Liver (tissue), 9 donors: ENCODE data around the gene FANK1. TPM values are rescaled to one million over a fixed set of nuclear protein-coding genes. Genes with fewer than 3 reads are reported as not detected.

Experiments used
- DNase-seq: peaks from one replicate; pipeline ENCODE4 v3.0.0-alpha.2; 2017; ENCODE audit warnings: low spot score
- H3K27ac ChIP-seq, 2 donors: one replicate each; pipeline ENCODE4 v1.7.0; 2013; ENCODE audit warnings: inconsistent platforms in 2 of 2, low read length in 2 of 2, control low read depth in 1 of 2, low read depth in 1 of 2, mild to moderate bottlenecking in 1 of 2
- H3K27me3 ChIP-seq, 4 donors: one replicate each; pipeline versions ENCODE4 v1.6.1 to v1.7.0; 2013; ENCODE audit warnings: low read length in 3 of 4, inconsistent platforms in 1 of 4, mild to moderate bottlenecking in 1 of 4, moderate library complexity in 1 of 4; ENCODE audit not compliant: control insufficient read depth in 4 of 4, insufficient read depth in 4 of 4
- H3K36me3 ChIP-seq, 4 donors: one replicate each; pipeline versions ENCODE4 v1.6.1 to v1.7.0; 2013; ENCODE audit warnings: low read length in 3 of 4, mild to moderate bottlenecking in 3 of 4, low read depth in 1 of 4, moderate library complexity in 1 of 4; ENCODE audit not compliant: control insufficient read depth in 4 of 4, insufficient read depth in 3 of 4
- H3K4me1 ChIP-seq, 4 donors: one replicate each; pipeline versions ENCODE4 v1.6.1 to v1.7.0; 2013; ENCODE audit warnings: low read length in 3 of 4, mild to moderate bottlenecking in 3 of 4, moderate library complexity in 1 of 4; ENCODE audit not compliant: control insufficient read depth in 4 of 4, insufficient read depth in 4 of 4
- H3K4me3 ChIP-seq, 3 donors: one replicate each; pipeline versions ENCODE4 v1.6.1 to v1.7.0; 2013; ENCODE audit warnings: low read length in 3 of 3, control low read depth in 1 of 3, low read depth in 1 of 3, mild to moderate bottlenecking in 1 of 3
- H3K9ac ChIP-seq, 2 donors: one replicate each; pipeline ENCODE4 v1.7.0; 2013; ENCODE audit warnings: low read length in 2 of 2, mild to moderate bottlenecking in 2 of 2, moderate library complexity in 2 of 2, control low read depth in 1 of 2, low read depth in 1 of 2
- H3K9me3 ChIP-seq, 4 donors: one replicate each; pipeline versions ENCODE4 v1.6.1 to v1.7.0; 2013; ENCODE audit warnings: low read length in 3 of 4; ENCODE audit not compliant: control insufficient read depth in 4 of 4
- EGR1 ChIP-seq, 2 donors: IDR thresholded peaks; 2 replicates each; pipeline ENCODE4 v1.6.1; 2016 to 2018; ENCODE audit warnings: antibody characterized with exemption in 2 of 2, low read depth in 2 of 2
- FOXA1 ChIP-seq: IDR thresholded peaks from 2 replicates; pipeline ENCODE4 v1.6.1; 2016; ENCODE audit warnings: antibody characterized with exemption
- FOXA2 ChIP-seq: IDR thresholded peaks from 2 replicates; pipeline ENCODE4 v1.6.1; 2016; ENCODE audit warnings: antibody characterized with exemption
- GABPA ChIP-seq, 2 donors: IDR thresholded peaks in 1 of 2; conservative IDR thresholded peaks in 1 of 2; 2 replicates each; pipeline ENCODE4 v1.6.1; 2016; ENCODE audit warnings: antibody characterized with exemption in 2 of 2, mild to moderate bottlenecking in 1 of 2, moderate library complexity in 1 of 2
- HNF4A ChIP-seq, 2 donors: conservative IDR thresholded peaks; 2 replicates each; pipeline ENCODE4 v1.6.1; 2016; ENCODE audit warnings: antibody characterized with exemption in 2 of 2, mild to moderate bottlenecking in 2 of 2
- HNF4G ChIP-seq: IDR thresholded peaks from 2 replicates; pipeline ENCODE4 v1.6.1; 2016; ENCODE audit warnings: antibody characterized with exemption
- JUND ChIP-seq, 2 donors: IDR thresholded peaks; 2 replicates each; pipeline ENCODE4 v1.6.1; 2016; ENCODE audit warnings: antibody characterized with exemption in 2 of 2
- NR2F2 ChIP-seq: IDR thresholded peaks from 2 replicates; pipeline ENCODE4 v1.6.1; 2016; ENCODE audit warnings: antibody characterized with exemption
- RAD21 ChIP-seq, 2 donors: IDR thresholded peaks; 2 replicates each; pipeline ENCODE4 v1.6.1; 2016; ENCODE audit warnings: antibody characterized with exemption in 2 of 2, mild to moderate bottlenecking in 2 of 2
- RXRA ChIP-seq, 2 donors: IDR thresholded peaks; 2 replicates each; pipeline ENCODE4 v1.6.1; 2017 to 2018; ENCODE audit warnings: antibody characterized with exemption in 2 of 2, mild to moderate bottlenecking in 1 of 2
- SP1 ChIP-seq: IDR thresholded peaks from 2 replicates; pipeline ENCODE4 v1.6.1; 2018; ENCODE audit warnings: antibody characterized with exemption, mild to moderate bottlenecking
- TAF1 ChIP-seq: conservative IDR thresholded peaks from 2 replicates; pipeline ENCODE4 v1.6.1; 2016; ENCODE audit warnings: antibody characterized with exemption, mild to moderate bottlenecking
- YY1 ChIP-seq: IDR thresholded peaks from 2 replicates; pipeline ENCODE4 v1.6.1; 2016; ENCODE audit warnings: antibody characterized with exemption, mild to moderate bottlenecking
- WGBS: extraction: QIAGEN DNeasy Blood & Tissue Kit; methylation state at CpG from one replicate; pipeline ENCODE4 v1.1.7; 2013; 5-methylcytosine and 5-hydroxymethylcytosine counted together
- polyA plus RNA-seq, 2 donors: library from polyadenylated mRNA; stranded (reverse) in 1 of 2; unstranded in 1 of 2; fragments of 200-250 nt in 1 of 2; fragments of >200 nt in 1 of 2; fragmentation: Nextera tagmentation in 1 of 2; extraction: Ambion mirVana in 1 of 2; gene quantifications; one replicate each; pipeline versions ENCODE4 v1.2.1 to v1.2.3, GENCODE V29; 2013 to 2015
- total RNA-seq, 2 donors: library from RNA; depleted of rRNA; stranded (reverse); fragments of >200 nt; gene quantifications; one replicate each; pipeline ENCODE4 v1.2.3, GENCODE V29; 2014
- TF ChIP-seq, protein P1 (sequence below): IDR thresholded peaks from 2 replicates; pipeline ENCODE4 v1.6.1; 2016; ENCODE audit warnings: antibody characterized with exemption, mild to moderate bottlenecking
- TF ChIP-seq, protein P2 (sequence below): IDR thresholded peaks from 2 replicates; pipeline ENCODE4 v1.6.1; 2016; ENCODE audit warnings: antibody characterized with exemption
- TF ChIP-seq, protein P3 (sequence below): fragments of 150-350 bp; IDR thresholded peaks from 2 replicates; pipeline ENCODE4 v1.5.1; 2017; ENCODE audit warnings: improper control_type of control experiment, low read depth, low read length; ENCODE audit not compliant: missing input control
- TF ChIP-seq, protein P4 (sequence below): IDR thresholded peaks from 2 replicates; pipeline ENCODE4 v1.6.1; 2016; ENCODE audit warnings: antibody characterized with exemption
- TF ChIP-seq, protein P5 (sequence below): IDR thresholded peaks from 2 replicates; pipeline ENCODE4 v1.6.1; 2016; ENCODE audit warnings: antibody characterized with exemption
- donor health status: healthy.
- donor health status: healthy.
- donor health status: healthy.
- donor health status: healthy.
- donor health status: healthy.

The FANK1 gene
- total and polyA plus RNA-seq, 4 donors = 0.28 TPM; not detected in 3

DNA sequence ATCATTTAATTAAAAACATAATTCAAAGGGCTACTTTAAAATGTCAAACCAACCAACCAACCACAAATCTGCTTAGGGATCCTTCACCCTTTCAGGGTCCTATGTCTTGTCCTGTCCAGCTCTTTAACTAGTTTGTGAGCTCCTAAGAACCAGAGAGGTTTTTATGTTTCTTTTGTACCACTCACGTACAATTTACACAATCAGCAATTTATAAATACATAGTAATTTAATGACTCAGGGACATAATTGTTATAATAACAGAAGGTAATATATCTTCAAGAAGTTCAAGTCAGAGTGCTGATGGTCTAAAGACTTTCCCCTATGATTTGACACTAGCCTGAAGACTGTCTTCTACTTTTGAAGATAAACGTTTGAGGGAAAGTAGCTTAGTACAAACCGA lies 31.2 kb upstream of the FANK1 start:
- Histone ChIP-seq H3K4me1 (no peaks in the 10 kb centered on the region), H3K9ac (no peak overlapping the region), H3K36me3 (peaks cover 4 to 17% (median 13%) of the 10 kb centered on the region in 4 donors), H3K27me3 (no peaks in the 10 kb centered on the region), H3K4me3 (no peak overlapping the region), H3K9me3 (no peaks in the 10 kb centered on the region), H3K27ac (no peak overlapping the region)
- 95% methylated on average over 3 of the region's 3 CpGs for WGBS
- DNase-seq = no peak
- TF ChIP-seq FOXA2 = no peak
- no peak for TF ChIP-seq RAD21 (IDR thresholded peaks at IDR 0.05)
- TF ChIP-seq, protein P1, sequence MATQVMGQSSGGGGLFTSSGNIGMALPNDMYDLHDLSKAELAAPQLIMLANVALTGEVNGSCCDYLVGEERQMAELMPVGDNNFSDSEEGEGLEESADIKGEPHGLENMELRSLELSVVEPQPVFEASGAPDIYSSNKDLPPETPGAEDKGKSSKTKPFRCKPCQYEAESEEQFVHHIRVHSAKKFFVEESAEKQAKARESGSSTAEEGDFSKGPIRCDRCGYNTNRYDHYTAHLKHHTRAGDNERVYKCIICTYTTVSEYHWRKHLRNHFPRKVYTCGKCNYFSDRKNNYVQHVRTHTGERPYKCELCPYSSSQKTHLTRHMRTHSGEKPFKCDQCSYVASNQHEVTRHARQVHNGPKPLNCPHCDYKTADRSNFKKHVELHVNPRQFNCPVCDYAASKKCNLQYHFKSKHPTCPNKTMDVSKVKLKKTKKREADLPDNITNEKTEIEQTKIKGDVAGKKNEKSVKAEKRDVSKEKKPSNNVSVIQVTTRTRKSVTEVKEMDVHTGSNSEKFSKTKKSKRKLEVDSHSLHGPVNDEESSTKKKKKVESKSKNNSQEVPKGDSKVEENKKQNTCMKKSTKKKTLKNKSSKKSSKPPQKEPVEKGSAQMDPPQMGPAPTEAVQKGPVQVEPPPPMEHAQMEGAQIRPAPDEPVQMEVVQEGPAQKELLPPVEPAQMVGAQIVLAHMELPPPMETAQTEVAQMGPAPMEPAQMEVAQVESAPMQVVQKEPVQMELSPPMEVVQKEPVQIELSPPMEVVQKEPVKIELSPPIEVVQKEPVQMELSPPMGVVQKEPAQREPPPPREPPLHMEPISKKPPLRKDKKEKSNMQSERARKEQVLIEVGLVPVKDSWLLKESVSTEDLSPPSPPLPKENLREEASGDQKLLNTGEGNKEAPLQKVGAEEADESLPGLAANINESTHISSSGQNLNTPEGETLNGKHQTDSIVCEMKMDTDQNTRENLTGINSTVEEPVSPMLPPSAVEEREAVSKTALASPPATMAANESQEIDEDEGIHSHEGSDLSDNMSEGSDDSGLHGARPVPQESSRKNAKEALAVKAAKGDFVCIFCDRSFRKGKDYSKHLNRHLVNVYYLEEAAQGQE = no peak
- TF ChIP-seq, protein P2, sequence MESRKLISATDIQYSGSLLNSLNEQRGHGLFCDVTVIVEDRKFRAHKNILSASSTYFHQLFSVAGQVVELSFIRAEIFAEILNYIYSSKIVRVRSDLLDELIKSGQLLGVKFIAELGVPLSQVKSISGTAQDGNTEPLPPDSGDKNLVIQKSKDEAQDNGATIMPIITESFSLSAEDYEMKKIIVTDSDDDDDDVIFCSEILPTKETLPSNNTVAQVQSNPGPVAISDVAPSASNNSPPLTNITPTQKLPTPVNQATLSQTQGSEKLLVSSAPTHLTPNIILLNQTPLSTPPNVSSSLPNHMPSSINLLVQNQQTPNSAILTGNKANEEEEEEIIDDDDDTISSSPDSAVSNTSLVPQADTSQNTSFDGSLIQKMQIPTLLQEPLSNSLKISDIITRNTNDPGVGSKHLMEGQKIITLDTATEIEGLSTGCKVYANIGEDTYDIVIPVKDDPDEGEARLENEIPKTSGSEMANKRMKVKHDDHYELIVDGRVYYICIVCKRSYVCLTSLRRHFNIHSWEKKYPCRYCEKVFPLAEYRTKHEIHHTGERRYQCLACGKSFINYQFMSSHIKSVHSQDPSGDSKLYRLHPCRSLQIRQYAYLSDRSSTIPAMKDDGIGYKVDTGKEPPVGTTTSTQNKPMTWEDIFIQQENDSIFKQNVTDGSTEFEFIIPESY = no peak
- no peak for TF ChIP-seq RXRA (IDR thresholded peaks at IDR 0.05)
- no peak for TF ChIP-seq JUND (IDR thresholded peaks at IDR 0.05)
- no peak for TF ChIP-seq HNF4G
- no peak for TF ChIP-seq FOXA1
- TF ChIP-seq, protein P3, sequence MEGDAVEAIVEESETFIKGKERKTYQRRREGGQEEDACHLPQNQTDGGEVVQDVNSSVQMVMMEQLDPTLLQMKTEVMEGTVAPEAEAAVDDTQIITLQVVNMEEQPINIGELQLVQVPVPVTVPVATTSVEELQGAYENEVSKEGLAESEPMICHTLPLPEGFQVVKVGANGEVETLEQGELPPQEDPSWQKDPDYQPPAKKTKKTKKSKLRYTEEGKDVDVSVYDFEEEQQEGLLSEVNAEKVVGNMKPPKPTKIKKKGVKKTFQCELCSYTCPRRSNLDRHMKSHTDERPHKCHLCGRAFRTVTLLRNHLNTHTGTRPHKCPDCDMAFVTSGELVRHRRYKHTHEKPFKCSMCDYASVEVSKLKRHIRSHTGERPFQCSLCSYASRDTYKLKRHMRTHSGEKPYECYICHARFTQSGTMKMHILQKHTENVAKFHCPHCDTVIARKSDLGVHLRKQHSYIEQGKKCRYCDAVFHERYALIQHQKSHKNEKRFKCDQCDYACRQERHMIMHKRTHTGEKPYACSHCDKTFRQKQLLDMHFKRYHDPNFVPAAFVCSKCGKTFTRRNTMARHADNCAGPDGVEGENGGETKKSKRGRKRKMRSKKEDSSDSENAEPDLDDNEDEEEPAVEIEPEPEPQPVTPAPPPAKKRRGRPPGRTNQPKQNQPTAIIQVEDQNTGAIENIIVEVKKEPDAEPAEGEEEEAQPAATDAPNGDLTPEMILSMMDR = no peak
- TF ChIP-seq GABPA (IDR thresholded peaks at IDR 0.05 in 1 of 2, conservative IDR thresholded peaks at IDR 0.05 in 1 of 2) = no peak
- TF ChIP-seq, protein P4, sequence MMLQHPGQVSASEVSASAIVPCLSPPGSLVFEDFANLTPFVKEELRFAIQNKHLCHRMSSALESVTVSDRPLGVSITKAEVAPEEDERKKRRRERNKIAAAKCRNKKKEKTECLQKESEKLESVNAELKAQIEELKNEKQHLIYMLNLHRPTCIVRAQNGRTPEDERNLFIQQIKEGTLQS = no peak
- no peak for TF ChIP-seq TAF1
- TF ChIP-seq NR2F2 = no peak
- no peak for TF ChIP-seq HNF4A (conservative IDR thresholded peaks at IDR 0.05)
- no peak for TF ChIP-seq SP1
- TF ChIP-seq EGR1 (IDR thresholded peaks at IDR 0.05; ENCODE audit: low read depth in 2 of 2) = no peak

DNA sequence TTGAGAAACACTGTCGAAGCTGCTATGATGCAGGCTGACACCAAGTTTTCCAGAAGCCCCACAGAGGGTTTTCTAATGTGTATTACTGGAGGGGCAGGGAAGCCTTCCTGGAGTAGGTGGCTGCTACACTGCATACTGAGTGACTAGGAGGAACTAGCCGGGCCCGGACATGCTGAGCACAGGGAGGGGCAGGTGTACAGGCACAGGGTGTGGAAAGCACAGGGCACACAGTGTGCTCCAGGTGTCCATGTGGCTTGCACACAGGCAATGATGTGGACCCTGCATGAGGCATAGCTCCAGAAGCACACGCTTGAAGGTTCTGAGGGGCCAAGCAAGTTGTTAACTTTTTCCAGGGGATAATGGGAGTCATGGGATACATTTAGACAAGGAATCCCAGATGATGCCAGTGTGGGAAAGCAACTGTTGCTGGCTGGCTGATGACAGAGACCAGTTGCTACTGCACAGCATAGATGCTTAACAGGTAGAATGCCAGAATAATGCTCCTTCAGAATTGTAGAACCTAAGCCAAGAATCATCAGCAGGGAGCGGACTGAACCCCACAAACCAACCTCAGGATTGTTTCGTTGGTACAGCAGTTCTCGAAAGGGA lies 29.8 kb upstream of the FANK1 start:
- Histone ChIP-seq H3K27ac (no peak overlapping the region), H3K4me1 (no peaks in the 10 kb centered on the region), H3K4me3 (no peak overlapping the region), H3K27me3 (no peaks in the 10 kb centered on the region), H3K9ac (no peak overlapping the region), H3K9me3 (no peaks in the 10 kb centered on the region), H3K36me3 (peaks cover 4 to 17% (median 13%) of the 10 kb centered on the region in 4 donors)
- WGBS = 96% methylated on average over 7 of the region's 7 CpGs
- no peak for DNase-seq
- TF ChIP-seq GABPA (IDR thresholded peaks at IDR 0.05 in 1 of 2, conservative IDR thresholded peaks at IDR 0.05 in 1 of 2) (no peak), YY1 (no peak), SP1 (no peak), FOXA2 (no peak), NR2F2 (no peak), JUND (IDR thresholded peaks at IDR 0.05) (no peak), HNF4A (conservative IDR thresholded peaks at IDR 0.05) (no peak), HNF4G (no peak)
- TF ChIP-seq, protein P2 = no peak
- TF ChIP-seq, protein P3 = no peak
- TF ChIP-seq, protein P4 = no peak
- TF ChIP-seq, protein P5, sequence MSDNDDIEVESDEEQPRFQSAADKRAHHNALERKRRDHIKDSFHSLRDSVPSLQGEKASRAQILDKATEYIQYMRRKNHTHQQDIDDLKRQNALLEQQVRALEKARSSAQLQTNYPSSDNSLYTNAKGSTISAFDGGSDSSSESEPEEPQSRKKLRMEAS = no peak
